Endothelial cell of umbilical vein (primary cell): ENCODE measurements around the gene SEMA4B.

Experiments used
- CTCF ChIP-seq, 2 donors: IDR thresholded peaks; 1 replicate in 1 of 2; 2 replicates in 1 of 2; pipeline ENCODE4 v1.5.1; 2011; ENCODE audit warnings: low read length in 2 of 2, mild to moderate bottlenecking in 2 of 2, moderate library complexity in 2 of 2, control low read depth in 1 of 2, inconsistent platforms in 1 of 2, low read depth in 1 of 2; ENCODE audit not compliant: insufficient read depth in 1 of 2; ENCODE audit errors: extremely low read depth in 1 of 2
- FOS ChIP-seq: IDR thresholded peaks from 2 replicates; pipeline ENCODE4 v1.6.1; 2011; ENCODE audit warnings: mild to moderate bottlenecking, low read length, moderate library complexity, borderline replicate concordance; ENCODE audit not compliant: insufficient read depth
- MAX ChIP-seq: IDR thresholded peaks from 2 replicates; pipeline ENCODE4 v1.6.1; 2011; ENCODE audit not compliant: insufficient read depth, insufficient read length
- POLR2AphosphoS5 ChIP-seq: IDR thresholded peaks from 2 replicates; pipeline ENCODE4 v1.6.1; 2012; ENCODE audit warnings: low read depth, mild to moderate bottlenecking, control low read depth, low read length, moderate library complexity; ENCODE audit not compliant: insufficient read depth

- no peak for TF ChIP-seq CTCF (IDR thresholded peaks at IDR 0.05; ENCODE audit: extremely low read depth in 1 of 2, insufficient read depth in 1 of 2, low read depth in 1 of 2, low read length in 2 of 2)
- TF ChIP-seq FOS, result no peak
- no peak for TF ChIP-seq POLR2AphosphoS5
- no peak for TF ChIP-seq MAX
Observed at GRCh38 chr15:90154246-90154645, 46.9 kb upstream of the SEMA4B start.
